SU-DHL-6 (cell line): ENCODE measurements around the gene ATP8B2.

Experiments used
- EZH2phosphoT487 ChIP-seq: fragments of 200-600 bp; sonication (generic), shearing (Covaris generic); conservative IDR thresholded peaks from 2 replicates; pipeline ENCODE4 v1.6.1; 2018; ENCODE audit warnings: mild to moderate bottlenecking, antibody characterized with exemption, low read length, moderate library complexity, mixed read lengths
- TF ChIP-seq, protein P1 (sequence below): fragments of 200-600 bp; sonication (generic); IDR thresholded peaks from one replicate; pipeline ENCODE4 v1.5.1; 2017; ENCODE audit warnings: antibody characterized with exemption, mild to moderate bottlenecking, low read length, moderate library complexity; ENCODE audit not compliant: insufficient read depth, poor library complexity, severe bottlenecking

DNA sequence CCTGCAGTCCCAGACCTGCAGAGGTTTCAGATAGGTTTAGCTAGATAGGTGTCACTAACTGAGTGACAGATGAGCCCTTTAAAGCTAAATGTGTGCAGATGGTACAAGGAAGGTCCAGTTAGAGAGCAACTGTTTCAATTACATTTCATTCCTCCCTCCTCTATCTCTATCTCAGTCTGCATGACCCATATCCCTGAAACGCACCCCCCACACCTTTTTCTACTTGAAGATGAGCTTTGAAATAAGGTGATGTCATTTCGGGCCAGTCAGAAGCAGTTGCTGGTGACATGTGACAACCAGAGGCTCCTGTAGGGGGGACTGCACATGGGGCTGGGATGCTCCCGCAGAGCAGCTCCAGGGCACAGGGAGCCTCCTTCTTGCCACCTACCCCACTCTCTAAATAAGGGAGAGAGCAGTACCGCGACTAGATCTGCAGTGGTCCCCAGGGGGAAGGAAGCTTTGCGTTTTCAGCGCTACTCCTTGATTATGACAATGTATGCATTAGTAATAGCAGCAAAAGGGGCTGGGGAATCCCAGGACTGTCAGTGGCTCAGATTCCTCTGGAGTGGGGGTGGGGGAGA is 4.3 kb downstream of the ATP8B2 start:
- TF ChIP-seq, protein P1, sequence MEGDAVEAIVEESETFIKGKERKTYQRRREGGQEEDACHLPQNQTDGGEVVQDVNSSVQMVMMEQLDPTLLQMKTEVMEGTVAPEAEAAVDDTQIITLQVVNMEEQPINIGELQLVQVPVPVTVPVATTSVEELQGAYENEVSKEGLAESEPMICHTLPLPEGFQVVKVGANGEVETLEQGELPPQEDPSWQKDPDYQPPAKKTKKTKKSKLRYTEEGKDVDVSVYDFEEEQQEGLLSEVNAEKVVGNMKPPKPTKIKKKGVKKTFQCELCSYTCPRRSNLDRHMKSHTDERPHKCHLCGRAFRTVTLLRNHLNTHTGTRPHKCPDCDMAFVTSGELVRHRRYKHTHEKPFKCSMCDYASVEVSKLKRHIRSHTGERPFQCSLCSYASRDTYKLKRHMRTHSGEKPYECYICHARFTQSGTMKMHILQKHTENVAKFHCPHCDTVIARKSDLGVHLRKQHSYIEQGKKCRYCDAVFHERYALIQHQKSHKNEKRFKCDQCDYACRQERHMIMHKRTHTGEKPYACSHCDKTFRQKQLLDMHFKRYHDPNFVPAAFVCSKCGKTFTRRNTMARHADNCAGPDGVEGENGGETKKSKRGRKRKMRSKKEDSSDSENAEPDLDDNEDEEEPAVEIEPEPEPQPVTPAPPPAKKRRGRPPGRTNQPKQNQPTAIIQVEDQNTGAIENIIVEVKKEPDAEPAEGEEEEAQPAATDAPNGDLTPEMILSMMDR = no peak
- no peak for TF ChIP-seq EZH2phosphoT487
